DMS153 (cell line): ENCODE results near the gene ZBTB8B.

Experiments
- DNase-seq: peaks from one replicate; lab custom pipeline; 2025; lab: John Stamatoyannopoulos, UW

Gene ZBTB8B

DNA sequence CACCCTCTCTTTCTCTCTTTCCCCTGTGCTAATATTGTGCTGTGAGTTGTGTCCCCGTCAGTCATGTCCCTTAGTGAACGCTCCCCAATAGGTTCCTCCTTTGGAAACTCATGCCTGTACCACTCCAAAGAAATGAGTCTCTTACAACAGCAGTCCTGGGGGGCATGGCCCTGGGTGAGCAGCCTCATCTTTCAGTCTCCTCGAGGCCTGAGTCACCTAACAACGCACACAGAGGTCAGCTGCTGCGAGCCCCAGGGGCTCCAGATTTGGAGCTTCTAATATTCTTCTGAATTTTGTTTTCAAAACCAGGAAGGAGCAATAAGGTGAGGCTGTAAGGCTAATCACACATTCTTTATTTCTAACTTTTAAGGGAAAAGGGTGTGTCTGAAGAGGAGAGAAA, 43.9 kb downstream of the ZBTB8B start:
- DNase-seq = no peak

GRCh38 chr1:32509939-32510338, 45.1 kb downstream of the ZBTB8B start:
- no peak for DNase-seq
